NCI-H2029 (cell line): Measurements from ENCODE around the gene HS1BP3.

Experiments
- DNase-seq: peaks from one replicate; lab custom pipeline; 2025; lab: John Stamatoyannopoulos, UW

HS1BP3 gene

GRCh38 chr2:20617081-20617575 is 33.8 kb downstream of the HS1BP3 start:
- DNase-seq = peak; percentile 49

- DNase-seq = no peak
Measured at GRCh38 chr2:20616341-20616871, 34.5 kb downstream of the HS1BP3 start.

- no peak for DNase-seq
Measured at GRCh38 chr2:20615466-20616241, 35.2 kb downstream of the HS1BP3 start.

GRCh38 chr2:20615068-20615465 is 35.8 kb downstream of the HS1BP3 start:
- DNase-seq = no peak

- peak; percentile 87 for DNase-seq
Measured at GRCh38 chr2:20614201-20615067, 36.5 kb downstream of the HS1BP3 start.

GRCh38 chr2:20612925-20613916 is 37.7 kb downstream of the HS1BP3 start:
- DNase-seq = peak; percentile 74

GRCh38 chr2:20611844-20612356 is 39.0 kb downstream of the HS1BP3 start:
- no peak for DNase-seq

GRCh38 chr2:20611077-20611843 is 39.6 kb downstream of the HS1BP3 start:
- DNase-seq = peak; percentile 71

GRCh38 chr2:20609995-20610357 is 40.9 kb downstream of the HS1BP3 start:
- no peak for DNase-seq

GRCh38 chr2:20609349-20609994 is 41.4 kb downstream of the HS1BP3 start:
- peak; percentile 70 for DNase-seq

GRCh38 chr2:20608666-20609348 is 42.1 kb downstream of the HS1BP3 start:
- peak; percentile 9 for DNase-seq

- DNase-seq = no peak
Measured at GRCh38 chr2:20607446-20607845, 43.5 kb downstream of the HS1BP3 start.

GRCh38 chr2:20606198-20606597 is 44.7 kb downstream of the HS1BP3 start:
- no peak for DNase-seq

- no peak for DNase-seq
Measured at GRCh38 chr2:20604951-20605381, 45.9 kb downstream of the HS1BP3 start.

- DNase-seq = no peak
Measured at GRCh38 chr2:20604401-20604911, 46.4 kb downstream of the HS1BP3 start.

GRCh38 chr2:20603791-20604190 is 47.1 kb downstream of the HS1BP3 start:
- DNase-seq = no peak

- no peak for DNase-seq
Measured at GRCh38 chr2:20602803-20603202, 48.1 kb downstream of the HS1BP3 start.

GRCh38 chr2:20600756-20601325 is 50.1 kb downstream of the HS1BP3 start:
- no peak for DNase-seq
